Chondrocyte (in vitro differentiated cells): ENCODE data around the gene SLC7A6. TPM values are rescaled to one million over a fixed set of nuclear protein-coding genes. Genes with fewer than 3 reads are reported as not detected.

Experiments used
- DNase-seq: peaks from one replicate; pipeline ENCODE4 v3.0.0; 2021; ENCODE audit warnings: mixed read lengths, low spot score
- H3K27ac Mint-ChIP-seq: one replicate; pipeline ENCODE4 v1.8.0; 2021; ENCODE audit warnings: mild to moderate bottlenecking, moderate library complexity, mixed read lengths; ENCODE audit not compliant: unreplicated experiment
- H3K27me3 Mint-ChIP-seq: 2 replicates; pipeline ENCODE4 v1.8.0; 2021; ENCODE audit warnings: low read depth, mixed read lengths
- H3K36me3 Mint-ChIP-seq: 2 replicates; pipeline ENCODE4 v1.8.0; 2021; ENCODE audit warnings: low read depth, mixed read lengths
- H3K4me1 Mint-ChIP-seq: 2 replicates; pipeline ENCODE4 v1.8.0; 2021; ENCODE audit warnings: low read depth, mild to moderate bottlenecking, mixed read lengths
- H3K4me3 Mint-ChIP-seq: one replicate; pipeline ENCODE4 v1.8.0; 2021; ENCODE audit warnings: mild to moderate bottlenecking, moderate library complexity, mixed read lengths; ENCODE audit not compliant: unreplicated experiment
- H3K9me3 Mint-ChIP-seq: 2 replicates; pipeline ENCODE4 v1.8.0; 2021; ENCODE audit warnings: low read depth, mixed read lengths
- microRNA-seq: library from miRNA; unstranded; fragments of <30 nt; microRNA quantifications from one replicate; pipeline ENCODE4 v1.2.0, GENCODE V29; 2020; ENCODE audit warnings: borderline number of aligned reads
- total RNA-seq: library from RNA; stranded (reverse); gene quantifications from 3 replicates; pipeline ENCODE4 v1.2.1, GENCODE V29; 2021
- TF ChIP-seq, protein P1 (sequence below): fragments of 200-600 bp; sonication (generic); IDR thresholded peaks from 2 replicates; pipeline ENCODE4 v1.5.0; 2021; ENCODE audit warnings: antibody characterized with exemption, mild to moderate bottlenecking, moderate library complexity

The SLC7A6 gene
- total RNA-seq, 1 donor from 2014 or later, result 55.9 TPM

DNA sequence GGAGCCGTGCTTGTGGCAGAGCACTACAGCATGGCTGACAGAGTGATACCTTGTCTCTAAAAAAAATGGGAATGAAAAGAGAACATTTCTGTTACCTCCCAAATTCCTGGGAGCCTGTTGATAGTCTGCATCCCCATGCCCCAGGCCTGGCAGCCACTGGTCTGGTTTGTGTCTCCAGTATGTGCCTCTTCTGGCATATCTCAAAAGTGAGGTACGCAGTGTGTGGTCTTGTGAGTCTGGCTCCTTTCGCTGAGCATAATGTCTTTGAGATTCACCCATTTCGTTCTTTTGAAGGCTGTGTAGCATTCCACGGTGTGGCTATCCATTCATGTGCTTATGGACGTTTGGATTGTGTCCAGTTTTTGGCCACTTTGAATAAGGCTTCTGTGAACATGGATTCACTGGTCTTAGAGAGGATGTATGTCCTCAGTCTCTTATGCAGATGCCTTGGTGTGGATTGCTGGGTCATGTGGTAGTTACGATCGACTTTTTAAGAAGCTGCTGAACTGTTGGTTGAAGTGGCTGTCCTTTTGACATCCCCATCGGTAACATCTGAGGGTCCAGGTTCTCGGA, 85.6 kb downstream of the SLC7A6 start:
- H3K36me3 Mint-ChIP-seq, result peaks cover 38% of the 10 kb centered on the region
- H3K27ac Mint-ChIP-seq, result no peak overlapping the region
- TF ChIP-seq, protein P1, sequence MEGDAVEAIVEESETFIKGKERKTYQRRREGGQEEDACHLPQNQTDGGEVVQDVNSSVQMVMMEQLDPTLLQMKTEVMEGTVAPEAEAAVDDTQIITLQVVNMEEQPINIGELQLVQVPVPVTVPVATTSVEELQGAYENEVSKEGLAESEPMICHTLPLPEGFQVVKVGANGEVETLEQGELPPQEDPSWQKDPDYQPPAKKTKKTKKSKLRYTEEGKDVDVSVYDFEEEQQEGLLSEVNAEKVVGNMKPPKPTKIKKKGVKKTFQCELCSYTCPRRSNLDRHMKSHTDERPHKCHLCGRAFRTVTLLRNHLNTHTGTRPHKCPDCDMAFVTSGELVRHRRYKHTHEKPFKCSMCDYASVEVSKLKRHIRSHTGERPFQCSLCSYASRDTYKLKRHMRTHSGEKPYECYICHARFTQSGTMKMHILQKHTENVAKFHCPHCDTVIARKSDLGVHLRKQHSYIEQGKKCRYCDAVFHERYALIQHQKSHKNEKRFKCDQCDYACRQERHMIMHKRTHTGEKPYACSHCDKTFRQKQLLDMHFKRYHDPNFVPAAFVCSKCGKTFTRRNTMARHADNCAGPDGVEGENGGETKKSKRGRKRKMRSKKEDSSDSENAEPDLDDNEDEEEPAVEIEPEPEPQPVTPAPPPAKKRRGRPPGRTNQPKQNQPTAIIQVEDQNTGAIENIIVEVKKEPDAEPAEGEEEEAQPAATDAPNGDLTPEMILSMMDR, result no peak
- no peak overlapping the region for H3K4me3 Mint-ChIP-seq
- H3K4me1 Mint-ChIP-seq, result no peaks in the 10 kb centered on the region
- DNase-seq, result peak; percentile 25
- no peaks in the 10 kb centered on the region for H3K9me3 Mint-ChIP-seq
- H3K27me3 Mint-ChIP-seq, result no peaks in the 10 kb centered on the region

DNA sequence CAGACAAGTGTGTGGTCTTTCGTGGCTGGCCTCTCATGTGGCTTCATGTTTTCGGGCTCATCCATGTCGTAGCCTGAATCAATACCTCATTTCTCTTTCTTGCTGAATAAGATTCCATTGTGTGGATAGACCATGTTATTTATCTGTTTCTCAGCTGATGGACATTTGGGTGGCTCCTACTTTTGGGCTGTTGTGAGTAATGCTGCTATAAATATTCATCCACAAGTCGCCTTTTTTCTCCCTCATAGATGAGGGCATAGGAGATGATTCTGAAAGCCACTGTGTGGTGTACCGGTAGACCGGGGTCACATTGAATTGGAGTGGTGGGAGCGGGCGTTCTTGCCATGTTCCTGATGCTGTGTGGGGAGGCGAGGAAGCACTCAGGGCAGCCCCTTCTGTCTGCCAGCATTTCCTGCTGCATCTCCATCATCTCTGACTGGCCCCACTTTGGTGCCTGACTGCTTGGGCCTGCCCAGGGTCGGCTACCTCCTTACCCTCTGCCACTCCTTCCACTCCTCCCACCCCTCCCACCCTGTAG, 86.6 kb downstream of the SLC7A6 start:
- peaks cover 35% of the 10 kb centered on the region for H3K36me3 Mint-ChIP-seq
- H3K27ac Mint-ChIP-seq, result no peak overlapping the region

More for the DNA sequence above, 86.6 kb downstream of the SLC7A6 start:
- DNase-seq, result peak; percentile 39
- H3K27me3 Mint-ChIP-seq, result no peaks in the 10 kb centered on the region
- no peaks in the 10 kb centered on the region for H3K9me3 Mint-ChIP-seq
- no peak overlapping the region for H3K4me3 Mint-ChIP-seq
- TF ChIP-seq, protein P1, result no peak
- no peaks in the 10 kb centered on the region for H3K4me1 Mint-ChIP-seq

Small RNA genes within 50 kb of the gene (microRNA-seq; reads per million reads assigned to microRNA genes)
- not detected for gene MIR6773

Other genes with a start within 250 kb of the SLC7A6 start
- not detected in 3 replicates for gene DPEP2NB, start 248.6 kb upstream of the SLC7A6 start, total RNA-seq
- gene DDX28, start 241.3 kb upstream of the SLC7A6 start, total RNA-seq, result 5.8 to 6.7 TPM (median 6.6 TPM) in 3 replicates
- gene DUS2, start 241.2 kb upstream of the SLC7A6 start, total RNA-seq, result 12.2 to 15.9 TPM (median 12.7 TPM) in 3 replicates
- 32.2 to 38.0 TPM (median 37.7 TPM) in 3 replicates for gene NFATC3, start 179.2 kb upstream of the SLC7A6 start, total RNA-seq
- gene ESRP2, start 28.4 kb upstream of the SLC7A6 start, total RNA-seq, result 0.42 to 0.44 TPM in 2 of 3 replicates, not detected in the other
- 24.5 to 29.6 TPM (median 28.0 TPM) in 3 replicates for gene PLA2G15, start 19.2 kb upstream of the SLC7A6 start, total RNA-seq
- 9.5 to 12.7 TPM (median 11.8 TPM) in 3 replicates for gene SLC7A6OS, start 46.4 kb downstream of the SLC7A6 start, total RNA-seq
- gene PRMT7, start 46.5 kb downstream of the SLC7A6 start, total RNA-seq, result 25.1 to 41.8 TPM (median 26.7 TPM) in 3 replicates
- gene SMPD3, start 184.0 kb downstream of the SLC7A6 start, total RNA-seq, result 0.07 TPM in 1 of 3 replicates, not detected in the others